H9 (cell line): ENCODE data around the gene MS4A18. TPM values are rescaled to one million over a fixed set of nuclear protein-coding genes. Genes with fewer than 3 reads are reported as not detected.

ENCODE experiments used
- DNase-seq: peaks from one replicate; pipeline ENCODE4 v3.0.0-alpha.2; 2017
- H2AFZ ChIP-seq: one replicate; pipeline ENCODE4 v1.6.1; 2013; ENCODE audit warnings: mild to moderate bottlenecking, low read length, control low read depth, moderate library complexity
- H2AK5ac ChIP-seq: 2 replicates; pipeline ENCODE4 v1.6.1; 2013; ENCODE audit warnings: low read length, control low read depth, mixed read lengths; ENCODE audit not compliant: insufficient read length
- H2BK120ac ChIP-seq: one replicate; pipeline ENCODE4 v1.6.1; 2013; ENCODE audit warnings: low read depth, mild to moderate bottlenecking, low read length, control low read depth, inconsistent platforms; ENCODE audit not compliant: poor library complexity, severe bottlenecking
- H2BK12ac ChIP-seq: 2 replicates; pipeline ENCODE4 v1.6.1; 2013; ENCODE audit warnings: low read length, control low read depth, mixed read lengths, low read depth; ENCODE audit not compliant: insufficient read length
- H2BK15ac ChIP-seq: 2 replicates; pipeline ENCODE4 v1.6.1; 2013; ENCODE audit warnings: low read depth, low read length, control low read depth
- H2BK20ac ChIP-seq: one replicate; pipeline ENCODE4 v1.6.1; 2013; ENCODE audit warnings: low read depth, mild to moderate bottlenecking, low read length, control low read depth, inconsistent platforms; ENCODE audit not compliant: poor library complexity, severe bottlenecking
- H2BK5ac ChIP-seq: 2 replicates; pipeline ENCODE4 v1.6.1; 2013; ENCODE audit warnings: low read length, control low read depth, mixed read lengths; ENCODE audit not compliant: insufficient read length
- H3K14ac ChIP-seq: 2 replicates; pipeline ENCODE4 v1.6.1; 2013; ENCODE audit warnings: low read length, control low read depth; ENCODE audit not compliant: insufficient read depth
- H3K18ac ChIP-seq: 2 replicates; pipeline ENCODE4 v1.6.1; 2013; ENCODE audit warnings: low read depth, mild to moderate bottlenecking, mixed read lengths, low read length, control low read depth; ENCODE audit not compliant: insufficient read length
- H3K23ac ChIP-seq: 2 replicates; pipeline ENCODE4 v1.6.1; 2013; ENCODE audit warnings: low read length, control low read depth, mixed read lengths, low read depth; ENCODE audit not compliant: insufficient read length
- H3K23me2 ChIP-seq: 2 replicates; pipeline ENCODE4 v1.6.1; 2013; ENCODE audit warnings: low read depth, mild to moderate bottlenecking, mixed read lengths, low read length, control low read depth; ENCODE audit not compliant: insufficient read length, poor library complexity, severe bottlenecking
- H3K27ac ChIP-seq: 2 replicates; pipeline ENCODE4 v1.5.1; 2013; ENCODE audit warnings: low read length, control low read depth, mixed read lengths, low read depth; ENCODE audit not compliant: insufficient read length
- H3K27me3 ChIP-seq: 2 replicates; pipeline ENCODE4 v1.6.1; 2013; ENCODE audit warnings: low read length, control low read depth, inconsistent platforms; ENCODE audit not compliant: insufficient read depth
- H3K4ac ChIP-seq: 2 replicates; pipeline ENCODE4 v1.6.1; 2013; ENCODE audit warnings: low read depth, mild to moderate bottlenecking, control low read depth, inconsistent platforms, low read length, moderate library complexity
- H3K4me1 ChIP-seq: 2 replicates; pipeline ENCODE4 v1.6.1; 2013; ENCODE audit warnings: low read length, control low read depth, inconsistent platforms; ENCODE audit not compliant: insufficient read depth
- H3K4me2 ChIP-seq: 2 replicates; pipeline ENCODE4 v1.6.1; 2013; ENCODE audit warnings: low read length, control low read depth, mixed read lengths; ENCODE audit not compliant: insufficient read length, insufficient read depth
- H3K56ac ChIP-seq: 2 replicates; pipeline ENCODE4 v1.6.1; 2013; ENCODE audit warnings: low read depth, mild to moderate bottlenecking, mixed read lengths, low read length, control low read depth; ENCODE audit not compliant: insufficient read length
- H3K79me1 ChIP-seq: 2 replicates; pipeline ENCODE4 v1.6.1; 2013; ENCODE audit warnings: low read depth, mild to moderate bottlenecking, moderate library complexity, low read length, control low read depth, inconsistent platforms; ENCODE audit not compliant: insufficient read depth, poor library complexity, severe bottlenecking
- H3K79me2 ChIP-seq: 2 replicates; pipeline ENCODE4 v1.6.1; 2013; ENCODE audit warnings: low read length, control low read depth, inconsistent platforms; ENCODE audit not compliant: insufficient read depth
- H3K9ac ChIP-seq: 2 replicates; pipeline ENCODE4 v1.6.1; 2013; ENCODE audit warnings: low read length, control low read depth, mixed read lengths; ENCODE audit not compliant: insufficient read length; ENCODE audit errors: extremely low read depth
- H3K9me3 ChIP-seq: one replicate; pipeline ENCODE4 v1.6.1; 2013; ENCODE audit warnings: low read depth, low read length, inconsistent platforms; ENCODE audit not compliant: control insufficient read depth
- H3T11ph ChIP-seq: one replicate; pipeline ENCODE4 v1.6.1; 2013; ENCODE audit warnings: mild to moderate bottlenecking, low read length, control low read depth, inconsistent platforms
- H4K20me1 ChIP-seq: one replicate; pipeline ENCODE4 v1.6.1; 2013; ENCODE audit not compliant: control insufficient read depth, insufficient read length, insufficient read depth
- H4K5ac ChIP-seq: 2 replicates; pipeline ENCODE4 v1.6.1; 2013; ENCODE audit warnings: low read depth, mild to moderate bottlenecking, mixed read lengths, low read length, control low read depth; ENCODE audit not compliant: insufficient read length
- H4K8ac ChIP-seq: replicated peaks from 2 replicates; pipeline ENCODE4 v1.6.1; 2013; ENCODE audit warnings: low read length, control low read depth, mixed read lengths, low read depth; ENCODE audit not compliant: insufficient read length
- H4K91ac ChIP-seq: 2 replicates; pipeline ENCODE4 v1.6.1; 2013; ENCODE audit warnings: low read depth, mild to moderate bottlenecking, moderate library complexity, mixed read lengths, low read length, control low read depth; ENCODE audit not compliant: insufficient read length
- H3K27ac Mint-ChIP-seq, 3 experiments: 2 replicates in 2 of 3; 3 replicates in 1 of 3; pipeline ENCODE4 v1.8.0; 2020 to 2021; ENCODE audit warnings: mixed read lengths in 3 of 3, mild to moderate bottlenecking in 1 of 3, moderate library complexity in 1 of 3
- H3K27me3 Mint-ChIP-seq: 2 replicates; pipeline ENCODE4 v1.8.0; 2021; ENCODE audit warnings: low read depth, mild to moderate bottlenecking, moderate library complexity, mixed read lengths
- H3K36me3 Mint-ChIP-seq, 3 experiments: 2 replicates in 2 of 3; 3 replicates in 1 of 3; pipeline ENCODE4 v1.8.0; 2020 to 2021; ENCODE audit warnings: low read depth in 3 of 3, mixed read lengths in 3 of 3; ENCODE audit not compliant: insufficient read depth in 1 of 3
- H3K4me1 Mint-ChIP-seq, 2 experiments: 2 replicates each; pipeline ENCODE4 v1.8.0; 2020; ENCODE audit warnings: mixed read lengths in 2 of 2
- H3K4me3 Mint-ChIP-seq, 2 experiments: 2 replicates in 1 of 2; 3 replicates in 1 of 2; pipeline ENCODE4 v1.8.0; 2020 to 2021; ENCODE audit warnings: mild to moderate bottlenecking in 2 of 2, mixed read lengths in 2 of 2, moderate library complexity in 1 of 2
- H3K9me3 Mint-ChIP-seq, 2 experiments: 2 replicates in 1 of 2; 3 replicates in 1 of 2; pipeline ENCODE4 v1.8.0; 2020; ENCODE audit warnings: mild to moderate bottlenecking in 2 of 2, mixed read lengths in 2 of 2, moderate library complexity in 1 of 2
- WGBS: extraction: QIAGEN DNeasy Blood & Tissue Kit; methylation state at CpG from one replicate; pipeline ENCODE4 v1.1.7; 2013; ENCODE audit warnings: missing lambda C conversion rate, low lambda C conversion rate, mixed read lengths; ENCODE audit not compliant: insufficient read length; ENCODE audit errors: extremely low coverage; 5-methylcytosine and 5-hydroxymethylcytosine counted together
- total RNA-seq: library from RNA; stranded (reverse); gene quantifications from 2 replicates; pipeline ENCODE4 v1.2.1, GENCODE V29; 2021
- TF ChIP-seq, protein P1 (sequence below): fragments of 200-600 bp; sonication (generic); conservative IDR thresholded peaks from 3 replicates; pipeline ENCODE4 v1.8.0; 2021; ENCODE audit warnings: antibody characterized with exemption, mild to moderate bottlenecking

The MS4A18 gene
- total RNA-seq, 1 experiment from 2014 or later = not detected

DNA sequence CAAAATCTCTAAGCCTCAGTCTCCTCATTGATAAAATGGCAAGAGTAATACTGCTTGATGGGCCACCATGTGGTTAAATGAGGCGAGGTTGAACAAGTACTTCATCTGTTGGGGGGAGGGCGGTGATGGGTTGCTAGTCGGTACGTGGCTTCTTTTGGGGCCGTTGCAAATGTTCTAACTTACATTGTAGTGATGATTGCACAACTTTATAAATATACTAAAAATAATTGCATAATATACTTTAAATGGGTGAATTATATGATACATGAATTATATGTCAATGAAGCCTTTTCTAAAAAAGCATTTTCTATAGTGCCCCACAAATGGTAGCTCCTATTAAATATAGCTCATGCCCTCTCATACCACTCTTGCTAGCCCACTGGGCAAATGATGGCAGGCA, 18.6 kb upstream of the MS4A18 start:
- no peak overlapping the region for H2BK20ac ChIP-seq
- no peak overlapping the region for H3K27ac Mint-ChIP-seq
- no peaks in the 10 kb centered on the region for H3K79me1 ChIP-seq
- H4K91ac ChIP-seq = no peak overlapping the region
- H3K79me2 ChIP-seq = no peaks in the 10 kb centered on the region
- H3K4me3 Mint-ChIP-seq = no peak overlapping the region
- H4K20me1 ChIP-seq = no peaks in the 10 kb centered on the region
- WGBS = no CpG with 5 or more reads among the region's 5 CpGs
- no peaks in the 10 kb centered on the region for H3K4me1 ChIP-seq
- no peak overlapping the region for H2AK5ac ChIP-seq
- H3K9me3 ChIP-seq = no peaks in the 10 kb centered on the region
- H3K36me3 Mint-ChIP-seq = no peaks in the 10 kb centered on the region
- no peak for DNase-seq
- peaks cover 6% of the 10 kb centered on the region in 2 experiments for H3K4me1 Mint-ChIP-seq
- H4K5ac ChIP-seq = no peak overlapping the region
- no peak overlapping the region for H2BK120ac ChIP-seq
- H3K18ac ChIP-seq = no peak overlapping the region
- H3K27ac ChIP-seq = no peak overlapping the region
- no peak overlapping the region for H3K56ac ChIP-seq
- H3K23me2 ChIP-seq = no peaks in the 10 kb centered on the region
- H3K4ac ChIP-seq = no peak overlapping the region
- no peaks in the 10 kb centered on the region for H3K27me3 ChIP-seq
- TF ChIP-seq, protein P1, sequence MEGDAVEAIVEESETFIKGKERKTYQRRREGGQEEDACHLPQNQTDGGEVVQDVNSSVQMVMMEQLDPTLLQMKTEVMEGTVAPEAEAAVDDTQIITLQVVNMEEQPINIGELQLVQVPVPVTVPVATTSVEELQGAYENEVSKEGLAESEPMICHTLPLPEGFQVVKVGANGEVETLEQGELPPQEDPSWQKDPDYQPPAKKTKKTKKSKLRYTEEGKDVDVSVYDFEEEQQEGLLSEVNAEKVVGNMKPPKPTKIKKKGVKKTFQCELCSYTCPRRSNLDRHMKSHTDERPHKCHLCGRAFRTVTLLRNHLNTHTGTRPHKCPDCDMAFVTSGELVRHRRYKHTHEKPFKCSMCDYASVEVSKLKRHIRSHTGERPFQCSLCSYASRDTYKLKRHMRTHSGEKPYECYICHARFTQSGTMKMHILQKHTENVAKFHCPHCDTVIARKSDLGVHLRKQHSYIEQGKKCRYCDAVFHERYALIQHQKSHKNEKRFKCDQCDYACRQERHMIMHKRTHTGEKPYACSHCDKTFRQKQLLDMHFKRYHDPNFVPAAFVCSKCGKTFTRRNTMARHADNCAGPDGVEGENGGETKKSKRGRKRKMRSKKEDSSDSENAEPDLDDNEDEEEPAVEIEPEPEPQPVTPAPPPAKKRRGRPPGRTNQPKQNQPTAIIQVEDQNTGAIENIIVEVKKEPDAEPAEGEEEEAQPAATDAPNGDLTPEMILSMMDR = no peak
- no peak overlapping the region for H3K14ac ChIP-seq
- H3T11ph ChIP-seq = no peak overlapping the region
- H3K23ac ChIP-seq = no peak overlapping the region
- H3K27me3 Mint-ChIP-seq = no peaks in the 10 kb centered on the region
- H2BK5ac ChIP-seq = no peak overlapping the region
- no peak overlapping the region for H2BK12ac ChIP-seq
- H2BK15ac ChIP-seq = no peak overlapping the region
- H3K9me3 Mint-ChIP-seq = no peaks in the 10 kb centered on the region
- H4K8ac ChIP-seq = no peak overlapping the region
- no peak overlapping the region for H3K9ac ChIP-seq
- H3K4me2 ChIP-seq = no peak overlapping the region
- no peak overlapping the region for H2AFZ ChIP-seq
